GM23338 (cell line): ENCODE data around the gene HERC4. TPM values are rescaled to one million over a fixed set of nuclear protein-coding genes. Genes with fewer than 3 reads are reported as not detected.

Experiments used
- ATAC-seq: fragments of 200-7000 bp; cut with Tn5 transposase; 3 replicates; pipeline ENCODE4 v1.9.1; 2020
- DNase-seq: peaks from one replicate; pipeline ENCODE4 v3.0.0-alpha.2; 2015; ENCODE audit warnings: low spot score
- H2AFZ ChIP-seq: fragments of 200-600 bp; sonication (generic); 2 replicates; pipeline ENCODE4 v1.8.0; 2016; ENCODE audit warnings: antibody characterized with exemption, mild to moderate bottlenecking, moderate library complexity
- H3F3A ChIP-seq: fragments of 200-600 bp; sonication (generic); replicated peaks from 2 replicates; pipeline ENCODE4 v1.8.0; 2017; ENCODE audit warnings: antibody characterized with exemption, mixed run types, low read depth
- H3K27ac ChIP-seq: fragments of 200-600 bp; sonication (generic); 2 replicates; pipeline ENCODE4 v1.6.1; 2016; ENCODE audit warnings: low read depth
- H3K27me3 ChIP-seq: fragments of 200-600 bp; sonication (generic); 2 replicates; pipeline ENCODE4 v1.8.0; 2016; ENCODE audit warnings: mild to moderate bottlenecking, mixed run types, moderate library complexity; ENCODE audit not compliant: insufficient read depth
- H3K36me3 ChIP-seq: fragments of 200-600 bp; sonication (generic); 2 replicates; pipeline ENCODE4 v1.8.0; 2016; ENCODE audit warnings: mild to moderate bottlenecking; ENCODE audit not compliant: insufficient read depth
- H3K4me1 ChIP-seq: fragments of 200-600 bp; sonication (generic); 2 replicates; pipeline ENCODE4 v1.8.0; 2016; ENCODE audit warnings: mild to moderate bottlenecking, moderate library complexity; ENCODE audit not compliant: insufficient read depth
- H3K4me2 ChIP-seq: fragments of 200-600 bp; sonication (generic); 2 replicates; pipeline ENCODE4 v1.7.1; 2017; ENCODE audit warnings: mixed run types
- H3K4me3 ChIP-seq: fragments of 200-600 bp; sonication (generic); 2 replicates; pipeline ENCODE4 v1.6.1; 2016; ENCODE audit warnings: mixed run types
- H3K79me2 ChIP-seq: fragments of 200-600 bp; sonication (generic); replicated peaks from 2 replicates; pipeline ENCODE4 v1.8.0; 2017; ENCODE audit warnings: mild to moderate bottlenecking; ENCODE audit not compliant: insufficient read depth
- H3K9me2 ChIP-seq: fragments of 200-600 bp; sonication (generic); 2 replicates; pipeline ENCODE4 v1.8.0; 2017; ENCODE audit not compliant: insufficient read depth
- H4K20me1 ChIP-seq: fragments of 200-600 bp; sonication (generic); replicated peaks from 2 replicates; pipeline ENCODE4 v1.8.0; 2017; ENCODE audit warnings: mild to moderate bottlenecking; ENCODE audit not compliant: insufficient read depth
- H3K27ac Mint-ChIP-seq: 2 replicates; pipeline ENCODE4 v1.8.0; 2020; ENCODE audit warnings: inconsistent platforms, mild to moderate bottlenecking, moderate library complexity, mixed read lengths
- H3K27me3 Mint-ChIP-seq: 3 replicates; pipeline ENCODE4 v1.8.0; 2022; ENCODE audit warnings: low read depth, mild to moderate bottlenecking, moderate library complexity, mixed read lengths, inconsistent platforms; ENCODE audit not compliant: insufficient read depth, poor library complexity
- H3K36me3 Mint-ChIP-seq: 3 replicates; pipeline ENCODE4 v1.8.0; 2021; ENCODE audit warnings: low read depth, mild to moderate bottlenecking, inconsistent platforms, moderate library complexity, mixed read lengths
- H3K4me1 Mint-ChIP-seq: 3 replicates; pipeline ENCODE4 v1.8.0; 2020; ENCODE audit warnings: mild to moderate bottlenecking, inconsistent platforms, mixed read lengths
- H3K4me3 Mint-ChIP-seq: 3 replicates; pipeline ENCODE4 v1.8.0; 2021; ENCODE audit warnings: moderate library complexity, mild to moderate bottlenecking, inconsistent platforms, mixed read lengths
- H3K9me3 Mint-ChIP-seq: 3 replicates; pipeline ENCODE4 v1.8.0; 2020; ENCODE audit warnings: moderate library complexity, mild to moderate bottlenecking, inconsistent platforms, mixed read lengths
- CREB1 ChIP-seq: fragments of 250-450 bp; sonication (Bioruptor Pico); IDR thresholded peaks from 2 replicates; pipeline ENCODE4 v1.5.0; 2020; ENCODE audit warnings: low read depth, mild to moderate bottlenecking, moderate library complexity
- EZH2 ChIP-seq: fragments of 200-600 bp; sonication (generic); IDR thresholded peaks from one replicate; pipeline ENCODE4 v1.8.0; 2017; ENCODE audit warnings: antibody characterized with exemption, mild to moderate bottlenecking, low read depth; ENCODE audit not compliant: unreplicated experiment
- EZH2phosphoT487 ChIP-seq: fragments of 200-600 bp; sonication (generic); IDR thresholded peaks from one replicate; pipeline ENCODE4 v1.8.1; 2018; ENCODE audit warnings: antibody characterized with exemption; ENCODE audit not compliant: unreplicated experiment
- JUNB ChIP-seq: IDR thresholded peaks from one replicate; pipeline ENCODE4 v1.6.1; 2016; ENCODE audit warnings: antibody characterized with exemption; ENCODE audit not compliant: unreplicated experiment
- NANOG ChIP-seq: IDR thresholded peaks from 2 replicates; pipeline ENCODE4 v1.6.1; 2016; ENCODE audit warnings: antibody characterized with exemption, borderline replicate concordance
- POLR2AphosphoS5 ChIP-seq: IDR thresholded peaks from 2 replicates; pipeline ENCODE4 v1.6.1; 2016; ENCODE audit warnings: antibody characterized with exemption, low read depth
- STAT1 ChIP-seq: IDR thresholded peaks from one replicate; pipeline ENCODE4 v1.6.1; 2016; ENCODE audit warnings: antibody characterized with exemption; ENCODE audit not compliant: unreplicated experiment
- ZNF114 ChIP-seq: fragments of 250-450 bp; sonication (Bioruptor Pico); IDR thresholded peaks from 2 replicates; pipeline ENCODE4 v1.5.0; 2020; ENCODE audit warnings: mild to moderate bottlenecking, moderate library complexity
- ZNF331 ChIP-seq: fragments of 250-450 bp; sonication (Bioruptor Pico); IDR thresholded peaks from 2 replicates; pipeline ENCODE4 v1.5.0; 2020; ENCODE audit warnings: low read depth, mild to moderate bottlenecking, moderate library complexity
- polyA plus RNA-seq: library from polyadenylated mRNA; unstranded; fragments of >200 nt; fragmentation: Nextera tagmentation; extraction: Ambion mirVana; gene quantifications from 2 replicates; pipeline ENCODE4 v1.2.1, GENCODE V29; 2016
- total RNA-seq: library from RNA; depleted of rRNA; stranded (reverse); fragments of >200 nt; shearing (Covaris generic); gene quantifications from 2 replicates; pipeline ENCODE4 v1.2.3, GENCODE V29; 2014
- TF ChIP-seq, protein P1 (sequence below), 2 experiments: fragments of 200-600 bp in 1 of 2; sonication (generic) in 1 of 2; conservative IDR thresholded peaks; 2 replicates each; pipeline versions ENCODE4 v1.5.1 to v1.6.1; 2016 to 2017; ENCODE audit warnings: antibody characterized with exemption in 2 of 2, low read depth in 2 of 2, mild to moderate bottlenecking in 2 of 2, moderate library complexity in 1 of 2
- TF ChIP-seq, protein P2 (sequence below): IDR thresholded peaks from 2 replicates; pipeline ENCODE4 v1.6.1; 2016; ENCODE audit warnings: antibody characterized with exemption
- TF ChIP-seq, protein P3 (sequence below): fragments of 250-450 bp; sonication (Bioruptor Pico); IDR thresholded peaks from 2 replicates; pipeline ENCODE4 v1.5.0; 2020; ENCODE audit warnings: mild to moderate bottlenecking, moderate library complexity
- TF ChIP-seq, protein P4 (sequence below): IDR thresholded peaks from one replicate; pipeline ENCODE4 v1.6.1; 2018; ENCODE audit warnings: antibody characterized with exemption; ENCODE audit not compliant: unreplicated experiment

HERC4 gene
- total and polyA plus RNA-seq, 2 experiments from 2014 or later: 20.1 to 67.2 TPM

DNA sequence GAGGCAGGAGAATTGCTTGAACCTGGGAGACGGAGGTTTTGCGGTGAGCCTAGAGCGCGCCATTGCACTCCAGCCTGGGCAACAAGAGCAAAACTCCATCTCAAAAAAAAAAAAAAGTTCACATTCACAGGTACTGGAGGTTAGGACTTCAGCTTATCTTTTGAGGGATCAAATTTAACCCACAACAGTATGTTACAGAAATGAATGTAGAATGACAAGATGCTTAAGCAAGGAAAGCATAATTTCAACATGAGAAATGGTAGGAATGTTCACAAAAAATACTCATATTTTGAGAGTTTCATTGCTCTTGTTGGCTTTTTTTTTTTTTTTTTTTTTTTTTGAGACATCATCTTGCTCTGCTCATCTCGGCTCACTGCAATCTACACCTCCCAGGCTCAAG, 1.9 kb upstream of the HERC4 start:
- no peak overlapping the region for H3K27ac ChIP-seq
- Mint-ChIP-seq H3K4me1 (peaks cover 18% of the 10 kb centered on the region), H3K27me3 (peaks cover 2% of the 10 kb centered on the region), H3K9me3 (no peaks in the 10 kb centered on the region; the same call in 2 of the 3 replicates), H3K36me3 (no peaks in the 10 kb centered on the region), H3K4me3 (no peak overlapping the region), H3K27ac (no peak overlapping the region)
- ATAC-seq: no peak
- no peaks in the 10 kb centered on the region for H4K20me1 ChIP-seq
- TF ChIP-seq EZH2phosphoT487: no peak
- no peak for TF ChIP-seq ZNF331 (CRISPR knock-in tag)
- TF ChIP-seq CREB1 (CRISPR knock-in tag): no peak
- TF ChIP-seq, protein P1, sequence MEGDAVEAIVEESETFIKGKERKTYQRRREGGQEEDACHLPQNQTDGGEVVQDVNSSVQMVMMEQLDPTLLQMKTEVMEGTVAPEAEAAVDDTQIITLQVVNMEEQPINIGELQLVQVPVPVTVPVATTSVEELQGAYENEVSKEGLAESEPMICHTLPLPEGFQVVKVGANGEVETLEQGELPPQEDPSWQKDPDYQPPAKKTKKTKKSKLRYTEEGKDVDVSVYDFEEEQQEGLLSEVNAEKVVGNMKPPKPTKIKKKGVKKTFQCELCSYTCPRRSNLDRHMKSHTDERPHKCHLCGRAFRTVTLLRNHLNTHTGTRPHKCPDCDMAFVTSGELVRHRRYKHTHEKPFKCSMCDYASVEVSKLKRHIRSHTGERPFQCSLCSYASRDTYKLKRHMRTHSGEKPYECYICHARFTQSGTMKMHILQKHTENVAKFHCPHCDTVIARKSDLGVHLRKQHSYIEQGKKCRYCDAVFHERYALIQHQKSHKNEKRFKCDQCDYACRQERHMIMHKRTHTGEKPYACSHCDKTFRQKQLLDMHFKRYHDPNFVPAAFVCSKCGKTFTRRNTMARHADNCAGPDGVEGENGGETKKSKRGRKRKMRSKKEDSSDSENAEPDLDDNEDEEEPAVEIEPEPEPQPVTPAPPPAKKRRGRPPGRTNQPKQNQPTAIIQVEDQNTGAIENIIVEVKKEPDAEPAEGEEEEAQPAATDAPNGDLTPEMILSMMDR (conservative IDR thresholded peaks at IDR 0.05; ENCODE audit: low read depth in 2 of 2): no peak
- no peak for TF ChIP-seq STAT1
- TF ChIP-seq JUNB: no peak
- no peak for TF ChIP-seq POLR2AphosphoS5
- no peak for TF ChIP-seq ZNF114 (CRISPR knock-in tag)
- TF ChIP-seq, protein P2, sequence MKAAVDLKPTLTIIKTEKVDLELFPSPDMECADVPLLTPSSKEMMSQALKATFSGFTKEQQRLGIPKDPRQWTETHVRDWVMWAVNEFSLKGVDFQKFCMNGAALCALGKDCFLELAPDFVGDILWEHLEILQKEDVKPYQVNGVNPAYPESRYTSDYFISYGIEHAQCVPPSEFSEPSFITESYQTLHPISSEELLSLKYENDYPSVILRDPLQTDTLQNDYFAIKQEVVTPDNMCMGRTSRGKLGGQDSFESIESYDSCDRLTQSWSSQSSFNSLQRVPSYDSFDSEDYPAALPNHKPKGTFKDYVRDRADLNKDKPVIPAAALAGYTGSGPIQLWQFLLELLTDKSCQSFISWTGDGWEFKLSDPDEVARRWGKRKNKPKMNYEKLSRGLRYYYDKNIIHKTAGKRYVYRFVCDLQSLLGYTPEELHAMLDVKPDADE: no peak
- TF ChIP-seq NANOG: no peak
- TF ChIP-seq, protein P3, sequence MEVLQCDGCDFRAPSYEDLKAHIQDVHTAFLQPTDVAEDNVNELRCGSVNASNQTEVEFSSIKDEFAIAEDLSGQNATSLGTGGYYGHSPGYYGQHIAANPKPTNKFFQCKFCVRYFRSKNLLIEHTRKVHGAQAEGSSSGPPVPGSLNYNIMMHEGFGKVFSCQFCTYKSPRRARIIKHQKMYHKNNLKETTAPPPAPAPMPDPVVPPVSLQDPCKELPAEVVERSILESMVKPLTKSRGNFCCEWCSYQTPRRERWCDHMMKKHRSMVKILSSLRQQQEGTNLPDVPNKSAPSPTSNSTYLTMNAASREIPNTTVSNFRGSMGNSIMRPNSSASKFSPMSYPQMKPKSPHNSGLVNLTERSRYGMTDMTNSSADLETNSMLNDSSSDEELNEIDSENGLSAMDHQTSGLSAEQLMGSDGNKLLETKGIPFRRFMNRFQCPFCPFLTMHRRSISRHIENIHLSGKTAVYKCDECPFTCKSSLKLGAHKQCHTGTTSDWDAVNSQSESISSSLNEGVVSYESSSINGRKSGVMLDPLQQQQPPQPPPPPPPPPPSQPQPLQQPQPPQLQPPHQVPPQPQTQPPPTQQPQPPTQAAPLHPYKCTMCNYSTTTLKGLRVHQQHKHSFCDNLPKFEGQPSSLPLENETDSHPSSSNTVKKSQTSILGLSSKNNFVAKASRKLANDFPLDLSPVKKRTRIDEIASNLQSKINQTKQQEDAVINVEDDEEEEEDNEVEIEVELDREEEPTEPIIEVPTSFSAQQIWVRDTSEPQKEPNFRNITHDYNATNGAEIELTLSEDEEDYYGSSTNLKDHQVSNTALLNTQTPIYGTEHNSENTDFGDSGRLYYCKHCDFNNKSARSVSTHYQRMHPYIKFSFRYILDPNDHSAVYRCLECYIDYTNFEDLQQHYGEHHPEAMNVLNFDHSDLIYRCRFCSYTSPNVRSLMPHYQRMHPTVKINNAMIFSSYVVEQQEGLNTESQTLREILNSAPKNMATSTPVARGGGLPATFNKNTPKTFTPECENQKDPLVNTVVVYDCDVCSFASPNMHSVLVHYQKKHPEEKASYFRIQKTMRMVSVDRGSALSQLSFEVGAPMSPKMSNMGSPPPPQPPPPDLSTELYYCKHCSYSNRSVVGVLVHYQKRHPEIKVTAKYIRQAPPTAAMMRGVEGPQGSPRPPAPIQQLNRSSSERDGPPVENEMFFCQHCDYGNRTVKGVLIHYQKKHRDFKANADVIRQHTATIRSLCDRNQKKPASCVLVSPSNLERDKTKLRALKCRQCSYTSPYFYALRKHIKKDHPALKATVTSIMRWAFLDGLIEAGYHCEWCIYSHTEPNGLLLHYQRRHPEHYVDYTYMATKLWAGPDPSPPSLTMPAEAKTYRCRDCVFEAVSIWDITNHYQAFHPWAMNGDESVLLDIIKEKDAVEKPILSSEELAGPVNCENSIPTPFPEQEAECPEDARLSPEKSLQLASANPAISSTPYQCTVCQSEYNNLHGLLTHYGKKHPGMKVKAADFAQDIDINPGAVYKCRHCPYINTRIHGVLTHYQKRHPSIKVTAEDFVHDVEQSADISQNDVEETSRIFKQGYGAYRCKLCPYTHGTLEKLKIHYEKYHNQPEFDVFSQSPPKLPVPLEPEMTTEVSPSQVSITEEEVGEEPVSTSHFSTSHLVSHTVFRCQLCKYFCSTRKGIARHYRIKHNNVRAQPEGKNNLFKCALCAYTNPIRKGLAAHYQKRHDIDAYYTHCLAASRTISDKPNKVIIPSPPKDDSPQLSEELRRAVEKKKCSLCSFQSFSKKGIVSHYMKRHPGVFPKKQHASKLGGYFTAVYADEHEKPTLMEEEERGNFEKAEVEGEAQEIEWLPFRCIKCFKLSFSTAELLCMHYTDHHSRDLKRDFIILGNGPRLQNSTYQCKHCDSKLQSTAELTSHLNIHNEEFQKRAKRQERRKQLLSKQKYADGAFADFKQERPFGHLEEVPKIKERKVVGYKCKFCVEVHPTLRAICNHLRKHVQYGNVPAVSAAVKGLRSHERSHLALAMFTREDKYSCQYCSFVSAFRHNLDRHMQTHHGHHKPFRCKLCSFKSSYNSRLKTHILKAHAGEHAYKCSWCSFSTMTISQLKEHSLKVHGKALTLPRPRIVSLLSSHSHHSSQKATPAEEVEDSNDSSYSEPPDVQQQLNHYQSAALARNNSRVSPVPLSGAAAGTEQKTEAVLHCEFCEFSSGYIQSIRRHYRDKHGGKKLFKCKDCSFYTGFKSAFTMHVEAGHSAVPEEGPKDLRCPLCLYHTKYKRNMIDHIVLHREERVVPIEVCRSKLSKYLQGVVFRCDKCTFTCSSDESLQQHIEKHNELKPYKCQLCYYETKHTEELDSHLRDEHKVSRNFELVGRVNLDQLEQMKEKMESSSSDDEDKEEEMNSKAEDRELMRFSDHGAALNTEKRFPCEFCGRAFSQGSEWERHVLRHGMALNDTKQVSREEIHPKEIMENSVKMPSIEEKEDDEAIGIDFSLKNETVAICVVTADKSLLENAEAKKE (CRISPR knock-in tag): no peak
- TF ChIP-seq, protein P4, sequence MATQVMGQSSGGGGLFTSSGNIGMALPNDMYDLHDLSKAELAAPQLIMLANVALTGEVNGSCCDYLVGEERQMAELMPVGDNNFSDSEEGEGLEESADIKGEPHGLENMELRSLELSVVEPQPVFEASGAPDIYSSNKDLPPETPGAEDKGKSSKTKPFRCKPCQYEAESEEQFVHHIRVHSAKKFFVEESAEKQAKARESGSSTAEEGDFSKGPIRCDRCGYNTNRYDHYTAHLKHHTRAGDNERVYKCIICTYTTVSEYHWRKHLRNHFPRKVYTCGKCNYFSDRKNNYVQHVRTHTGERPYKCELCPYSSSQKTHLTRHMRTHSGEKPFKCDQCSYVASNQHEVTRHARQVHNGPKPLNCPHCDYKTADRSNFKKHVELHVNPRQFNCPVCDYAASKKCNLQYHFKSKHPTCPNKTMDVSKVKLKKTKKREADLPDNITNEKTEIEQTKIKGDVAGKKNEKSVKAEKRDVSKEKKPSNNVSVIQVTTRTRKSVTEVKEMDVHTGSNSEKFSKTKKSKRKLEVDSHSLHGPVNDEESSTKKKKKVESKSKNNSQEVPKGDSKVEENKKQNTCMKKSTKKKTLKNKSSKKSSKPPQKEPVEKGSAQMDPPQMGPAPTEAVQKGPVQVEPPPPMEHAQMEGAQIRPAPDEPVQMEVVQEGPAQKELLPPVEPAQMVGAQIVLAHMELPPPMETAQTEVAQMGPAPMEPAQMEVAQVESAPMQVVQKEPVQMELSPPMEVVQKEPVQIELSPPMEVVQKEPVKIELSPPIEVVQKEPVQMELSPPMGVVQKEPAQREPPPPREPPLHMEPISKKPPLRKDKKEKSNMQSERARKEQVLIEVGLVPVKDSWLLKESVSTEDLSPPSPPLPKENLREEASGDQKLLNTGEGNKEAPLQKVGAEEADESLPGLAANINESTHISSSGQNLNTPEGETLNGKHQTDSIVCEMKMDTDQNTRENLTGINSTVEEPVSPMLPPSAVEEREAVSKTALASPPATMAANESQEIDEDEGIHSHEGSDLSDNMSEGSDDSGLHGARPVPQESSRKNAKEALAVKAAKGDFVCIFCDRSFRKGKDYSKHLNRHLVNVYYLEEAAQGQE: no peak
- TF ChIP-seq EZH2: no peak
- peaks cover 10% of the 10 kb centered on the region for H3K4me1 ChIP-seq
- no peaks in the 10 kb centered on the region for H3K36me3 ChIP-seq
- no peak overlapping the region for H3K4me2 ChIP-seq
- DNase-seq: no peak
- no peak overlapping the region for H3K4me3 ChIP-seq
- H3K79me2 ChIP-seq: peaks cover 25% of the 10 kb centered on the region
- H3F3A ChIP-seq: peaks cover 10% of the 10 kb centered on the region
- no peak overlapping the region for H2AFZ ChIP-seq
- no peaks in the 10 kb centered on the region for H3K27me3 ChIP-seq
- H3K9me2 ChIP-seq: no peaks in the 10 kb centered on the region
